Activated naive CD4-positive, alpha-beta T cell treated with anti-CD3 and anti-CD28 coated beads, Interleukin-2, amount 50 U/mL, for 72 hours (primary cell): Measurements from ENCODE around the gene SSBP3. TPM values are rescaled to one million over a fixed set of nuclear protein-coding genes. Genes with fewer than 3 reads are reported as not detected.
"Not testable (repeated sequence)": the region's sequence is repeated elsewhere in the genome, so short reads cannot be mapped to it uniquely, and the experiment has no call there.

Source experiments
- ATAC-seq, 2 donors: fragments of 150-1000 bp; cut with Tn5 transposase; 2 replicates each; pipeline ENCODE4 v1.10.0; 2021; ENCODE audit warnings: mild to moderate bottlenecking in 2 of 2, moderate library complexity in 2 of 2
- DNase-seq, 2 donors: peaks; one replicate each; pipeline ENCODE4 v3.0.0; 2021 to 2022; ENCODE audit warnings: low spot score in 2 of 2
- H3K27ac Mint-ChIP-seq, 2 donors: one replicate each; pipeline ENCODE4 v1.8.0; 2022; ENCODE audit warnings: mild to moderate bottlenecking in 2 of 2, mixed read lengths in 2 of 2
- H3K36me3 Mint-ChIP-seq, 2 donors: one replicate each; pipeline ENCODE4 v1.8.0; 2022; ENCODE audit warnings: mixed read lengths in 2 of 2
- H3K9me3 Mint-ChIP-seq, 2 donors: one replicate each; pipeline ENCODE4 v1.8.0; 2022; ENCODE audit warnings: mixed read lengths in 2 of 2
- total RNA-seq, 2 donors: library from RNA; stranded (reverse); gene quantifications; one replicate each; pipeline ENCODE4 v1.2.3, GENCODE V29; 2022

The SSBP3 gene
- total RNA-seq, 2 donors from 2014 or later: 66.1 to 80.4 TPM

DNA sequence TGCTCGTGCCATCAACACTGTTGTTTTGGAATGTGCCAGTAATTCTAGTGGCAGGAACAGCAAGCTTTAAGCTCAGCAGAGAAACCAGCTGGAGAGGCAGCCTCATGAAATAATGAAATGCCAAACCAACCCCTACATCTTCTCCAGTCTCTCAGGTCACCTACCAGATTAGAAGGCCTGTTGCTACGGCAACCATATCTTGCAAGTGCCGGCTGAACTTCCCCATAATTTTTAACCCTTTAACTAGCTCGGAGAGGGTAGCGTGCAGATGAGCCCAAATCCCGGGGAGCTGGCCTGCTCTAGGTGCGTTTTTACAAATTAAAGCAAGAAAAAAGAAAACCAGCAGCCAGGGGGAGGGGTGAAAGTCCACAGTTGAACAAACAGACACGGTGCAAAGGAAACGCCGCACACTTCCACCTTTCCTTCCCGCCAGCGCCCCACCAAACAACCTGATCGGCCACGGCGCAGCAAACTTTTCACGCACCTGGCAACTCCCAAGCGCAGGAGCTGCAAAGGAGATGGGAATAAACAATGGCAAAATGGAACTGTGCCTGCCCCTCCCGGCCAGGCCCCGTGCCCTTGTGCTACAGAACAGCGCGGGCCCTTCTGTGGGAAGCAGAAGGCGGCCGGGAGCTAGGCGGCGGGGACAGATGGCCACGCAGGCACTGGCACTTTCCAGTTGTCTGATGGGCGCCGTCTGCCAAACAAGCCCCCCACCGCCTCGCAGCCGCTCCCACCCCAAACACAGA lies 50.1 kb downstream of the SSBP3 start:
- peak in 1 of 2 donors; percentile 16 for ATAC-seq
- DNase-seq: peak in 1 of 2 donors; percentile 15
- Mint-ChIP-seq H3K36me3 (peaks cover 0 to 12% of the 10 kb centered on the region in 2 donors), H3K27ac (peak overlapping the region; percentile 68 to 86), H3K9me3 (no peaks in the 10 kb centered on the region)

- Mint-ChIP-seq H3K9me3 (no peaks in the 10 kb centered on the region), H3K36me3 (peaks cover 0 to 12% of the 10 kb centered on the region in 2 donors), H3K27ac (no peak overlapping the region)
- DNase-seq (no peak), ATAC-seq (no peak)
Measured at GRCh38 chr1:54354899-54355298, 51.3 kb downstream of the SSBP3 start.

- no peaks in the 10 kb centered on the region for H3K9me3 Mint-ChIP-seq
- peak overlapping the region in 1 of 2 donors; percentile 69 for H3K27ac Mint-ChIP-seq
- peaks cover 0 to 12% of the 10 kb centered on the region in 2 donors for H3K36me3 Mint-ChIP-seq
- ATAC-seq (no peak), DNase-seq (no peak)
Measured at GRCh38 chr1:54353959-54354358, 52.2 kb downstream of the SSBP3 start.

DNA sequence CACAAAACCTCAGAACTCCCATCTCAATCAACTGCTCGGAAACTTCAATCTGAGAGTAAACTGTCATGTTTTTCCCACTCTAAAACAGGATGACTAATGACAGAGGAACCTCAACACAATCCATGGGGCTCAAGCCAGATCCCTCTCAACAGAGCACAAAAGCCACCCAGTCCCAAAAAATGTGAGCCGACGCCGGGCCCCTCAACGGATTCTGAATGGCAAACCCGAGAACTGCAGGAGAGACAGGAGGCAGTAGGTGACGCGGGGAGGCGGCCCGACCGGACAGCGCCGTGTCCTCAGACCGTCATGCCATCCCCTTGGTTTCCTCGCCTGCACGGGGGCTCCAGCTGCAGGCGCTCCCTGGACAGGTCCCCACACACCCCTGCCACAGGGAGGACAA lies 53.4 kb downstream of the SSBP3 start:
- Mint-ChIP-seq H3K9me3 (no peaks in the 10 kb centered on the region), H3K36me3 (peaks cover 0 to 6% of the 10 kb centered on the region in 2 donors), H3K27ac (peak overlapping the region; percentile 12 to 60)
- ATAC-seq (no peak), DNase-seq (no peak)

GRCh38 chr1:54350360-54350759 lies 55.8 kb downstream of the SSBP3 start:
- no peak overlapping the region for H3K27ac Mint-ChIP-seq

GRCh38 chr1:54348700-54349021 lies 57.5 kb downstream of the SSBP3 start:
- Mint-ChIP-seq H3K9me3 (no peaks in the 10 kb centered on the region), H3K27ac (no peak overlapping the region), H3K36me3 (no peaks in the 10 kb centered on the region)
- ATAC-seq: no peak
- DNase-seq: no peak

More at GRCh38 chr1:54350360-54350759, 55.8 kb downstream of the SSBP3 start:
- H3K36me3 Mint-ChIP-seq: no peaks in the 10 kb centered on the region
- H3K9me3 Mint-ChIP-seq: no peaks in the 10 kb centered on the region
- no peak for ATAC-seq
- DNase-seq: no peak

- no peaks in the 10 kb centered on the region for H3K9me3 Mint-ChIP-seq
- no peaks in the 10 kb centered on the region for H3K36me3 Mint-ChIP-seq
- ATAC-seq: no peak
- H3K27ac Mint-ChIP-seq: no peak overlapping the region
- DNase-seq: no peak
Measured at GRCh38 chr1:54347955-54348699, 58.1 kb downstream of the SSBP3 start.

DNA sequence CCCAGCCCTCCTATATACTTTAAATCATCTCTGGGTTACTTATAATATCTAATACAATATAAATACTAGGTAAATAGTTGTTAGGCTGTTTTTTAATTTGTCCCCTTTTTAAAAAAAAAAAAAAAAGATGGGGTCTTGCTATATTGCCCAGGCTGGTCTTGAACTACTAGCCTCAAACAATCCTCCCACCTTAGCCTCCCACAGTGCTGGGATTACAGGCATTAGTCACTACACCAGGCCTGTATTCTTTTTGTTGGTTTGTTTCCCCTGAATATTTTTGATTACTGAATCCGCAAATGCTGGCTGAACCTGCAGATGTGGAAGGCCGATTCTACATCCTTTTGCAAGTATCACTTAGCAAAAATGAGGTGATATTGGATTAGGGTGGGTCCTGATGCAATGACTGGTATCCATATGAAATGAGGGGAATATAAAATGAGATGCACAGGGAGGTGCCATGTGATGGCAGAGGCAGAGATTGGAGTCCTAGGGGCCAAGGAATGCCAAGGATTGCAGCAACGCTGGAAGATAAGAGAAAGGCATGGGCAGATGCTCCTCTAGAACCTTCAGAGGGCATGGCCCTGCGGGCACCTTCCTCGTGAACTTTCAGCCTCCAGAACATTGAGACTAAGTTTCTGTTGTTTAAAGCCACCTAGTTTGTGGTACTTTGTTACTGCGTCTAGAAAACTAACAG lies 58.8 kb downstream of the SSBP3 start:
- H3K36me3 Mint-ChIP-seq: no peaks in the 10 kb centered on the region
- no peaks in the 10 kb centered on the region for H3K9me3 Mint-ChIP-seq
- no peak for DNase-seq
- H3K27ac Mint-ChIP-seq: no peak overlapping the region
- ATAC-seq: no peak

DNA sequence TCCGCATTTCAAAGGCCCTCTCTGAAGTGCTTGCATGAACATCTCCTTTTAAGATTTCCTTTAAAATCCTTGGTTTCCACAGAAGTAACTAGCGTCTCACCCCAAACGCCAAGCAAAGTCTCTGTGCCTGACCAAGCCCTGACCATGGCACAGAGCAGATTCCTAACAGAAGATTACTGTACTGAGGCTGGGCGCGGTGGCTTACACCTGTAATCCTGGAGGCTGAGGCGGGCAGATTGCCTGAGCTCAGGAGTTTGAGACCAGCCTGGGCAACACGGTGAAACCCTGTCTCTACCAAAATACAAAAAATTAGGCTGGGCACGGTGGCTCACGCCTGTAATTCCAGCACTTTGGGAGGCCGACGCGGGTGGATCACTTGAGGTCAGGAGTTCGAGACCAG lies 60.6 kb downstream of the SSBP3 start:
- not testable (repeated sequence) for H3K36me3 Mint-ChIP-seq, DNase-seq, H3K27ac Mint-ChIP-seq, H3K9me3 Mint-ChIP-seq, ATAC-seq

- Mint-ChIP-seq H3K36me3 (no peaks in the 10 kb centered on the region), H3K9me3 (no peaks in the 10 kb centered on the region), H3K27ac (no peak overlapping the region)
- no peak for ATAC-seq
- DNase-seq: no peak
Measured at GRCh38 chr1:54345116-54345515, 61.1 kb downstream of the SSBP3 start.

DNA sequence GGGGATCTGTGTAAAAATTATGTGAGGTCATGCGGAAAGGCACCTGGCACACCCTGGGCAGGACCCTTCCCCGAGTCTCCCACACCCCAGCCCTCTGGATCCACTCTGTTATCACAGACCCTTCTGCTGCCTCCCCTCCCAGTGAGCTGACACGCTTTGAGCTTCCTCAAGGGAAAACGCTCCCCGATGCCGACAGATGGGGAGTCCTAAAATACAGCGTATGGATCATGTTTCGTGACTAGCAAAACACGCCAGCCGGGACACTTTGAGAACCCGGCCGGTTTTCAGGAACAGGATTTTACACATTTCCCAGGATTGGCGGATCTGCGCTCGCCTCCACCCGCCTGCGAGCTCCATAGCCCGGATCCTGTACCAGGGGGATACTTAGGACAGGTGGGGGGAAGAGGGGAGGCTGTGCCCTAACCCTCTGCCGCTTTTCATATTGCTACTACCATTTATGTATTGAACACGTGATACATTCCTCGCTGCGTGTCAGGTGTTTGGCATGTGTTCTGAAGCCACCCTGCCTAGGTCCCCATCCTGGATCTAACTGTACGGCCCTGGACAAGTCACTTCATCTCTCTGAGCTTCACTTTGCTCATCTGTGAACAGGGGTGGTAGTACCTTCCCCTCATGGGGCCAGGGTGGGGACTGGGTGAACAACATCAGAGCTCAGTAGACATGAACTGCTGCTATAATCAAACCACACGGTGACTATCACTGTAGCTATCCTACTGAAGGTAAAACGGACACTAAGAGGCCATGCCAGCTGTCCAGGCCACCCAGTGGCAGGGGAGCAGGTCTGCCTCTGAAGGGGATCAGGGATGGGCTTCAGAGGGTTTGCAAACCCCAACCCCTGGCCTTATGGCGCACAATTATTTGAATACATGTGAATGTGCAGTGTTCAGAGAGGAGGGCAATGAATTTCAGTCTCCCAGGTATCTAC lies 63.2 kb downstream of the SSBP3 start:
- Mint-ChIP-seq H3K9me3 (no peaks in the 10 kb centered on the region), H3K36me3 (peaks cover 0 to 4% of the 10 kb centered on the region in 2 donors), H3K27ac (peak overlapping the region in 1 of 2 donors; percentile 54)
- no peak for DNase-seq
- no peak for ATAC-seq

- Mint-ChIP-seq H3K36me3 (peaks cover 0 to 4% of the 10 kb centered on the region in 2 donors), H3K27ac (peak overlapping the region in 1 of 2 donors; percentile 81), H3K9me3 (no peaks in the 10 kb centered on the region)
- ATAC-seq (no peak), DNase-seq (no peak)
Measured at GRCh38 chr1:54342288-54342687, 63.9 kb downstream of the SSBP3 start.

DNA sequence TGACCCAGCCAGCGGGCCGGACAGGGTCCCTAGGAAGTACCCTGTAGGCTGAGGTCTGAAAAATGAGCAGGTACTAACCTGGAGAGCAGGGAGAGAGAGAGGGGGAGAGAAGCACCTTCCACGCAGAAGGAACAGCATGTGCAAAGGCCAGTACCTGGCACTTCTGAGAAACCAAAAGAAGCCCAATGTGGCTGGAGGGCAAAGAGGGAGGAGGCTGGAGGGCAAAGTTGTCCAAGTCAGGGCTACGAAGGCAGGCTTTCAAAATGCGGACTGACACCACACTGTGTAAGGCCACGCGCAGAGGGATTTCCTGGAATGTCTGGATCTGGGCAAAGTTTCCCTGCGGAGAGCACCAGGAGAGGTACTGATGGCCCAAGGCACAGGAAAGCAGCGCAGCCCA lies 64.4 kb downstream of the SSBP3 start:
- H3K36me3 Mint-ChIP-seq: peaks cover 0 to 4% of the 10 kb centered on the region in 2 donors
- H3K9me3 Mint-ChIP-seq: no peaks in the 10 kb centered on the region
- DNase-seq (no peak), ATAC-seq (no peak)
- peak overlapping the region in 1 of 2 donors; percentile 22 for H3K27ac Mint-ChIP-seq

GRCh38 chr1:54340878-54341277 lies 65.3 kb downstream of the SSBP3 start:
- ATAC-seq (no peak), DNase-seq (no peak)
- H3K36me3 Mint-ChIP-seq: peaks cover 0 to 4% of the 10 kb centered on the region in 2 donors
- H3K9me3 Mint-ChIP-seq: no peaks in the 10 kb centered on the region
- peak overlapping the region in 1 of 2 donors; percentile 53 for H3K27ac Mint-ChIP-seq

GRCh38 chr1:54340434-54340833 lies 65.8 kb downstream of the SSBP3 start:
- no peak for ATAC-seq
- H3K27ac Mint-ChIP-seq: no peak overlapping the region
- no peaks in the 10 kb centered on the region for H3K9me3 Mint-ChIP-seq
- no peak for DNase-seq
- peaks cover 0 to 4% of the 10 kb centered on the region in 2 donors for H3K36me3 Mint-ChIP-seq

DNA sequence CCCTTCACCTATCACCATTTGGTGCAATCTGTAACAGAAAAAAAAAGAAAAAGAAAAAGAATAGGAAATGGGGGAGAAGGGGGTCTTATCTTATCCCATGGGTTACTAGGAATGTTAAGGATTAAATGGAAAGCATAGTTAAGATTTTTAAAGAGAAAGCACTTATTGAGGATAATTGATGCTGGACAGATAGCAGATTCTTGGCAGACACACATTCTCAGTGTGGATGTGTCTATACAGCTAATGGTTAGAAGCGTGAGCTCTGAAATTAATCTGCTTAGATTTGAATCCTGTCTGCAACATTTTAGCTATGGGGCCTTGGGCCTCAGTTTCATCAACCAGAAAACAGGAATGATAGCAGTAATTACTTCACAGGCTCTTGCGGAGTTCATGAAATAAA lies 67.1 kb downstream of the SSBP3 start:
- ATAC-seq (no peak), DNase-seq (no peak)
- Mint-ChIP-seq H3K27ac (no peak overlapping the region), H3K9me3 (no peaks in the 10 kb centered on the region), H3K36me3 (peaks cover 0 to 4% of the 10 kb centered on the region in 2 donors)
